ENCODE results near the gene FOXC2. TPM values are rescaled to one million over a fixed set of nuclear protein-coding genes. Genes with fewer than 3 reads are reported as not detected.

Gene FOXC2
- total RNA-seq, 4 donors from 2014 or later = 0.38 TPM; not detected in 3

GRCh38 chr16:86570558-86571529 is 4.2 kb downstream of the FOXC2 start:
- TF ChIP-seq, protein P1, sequence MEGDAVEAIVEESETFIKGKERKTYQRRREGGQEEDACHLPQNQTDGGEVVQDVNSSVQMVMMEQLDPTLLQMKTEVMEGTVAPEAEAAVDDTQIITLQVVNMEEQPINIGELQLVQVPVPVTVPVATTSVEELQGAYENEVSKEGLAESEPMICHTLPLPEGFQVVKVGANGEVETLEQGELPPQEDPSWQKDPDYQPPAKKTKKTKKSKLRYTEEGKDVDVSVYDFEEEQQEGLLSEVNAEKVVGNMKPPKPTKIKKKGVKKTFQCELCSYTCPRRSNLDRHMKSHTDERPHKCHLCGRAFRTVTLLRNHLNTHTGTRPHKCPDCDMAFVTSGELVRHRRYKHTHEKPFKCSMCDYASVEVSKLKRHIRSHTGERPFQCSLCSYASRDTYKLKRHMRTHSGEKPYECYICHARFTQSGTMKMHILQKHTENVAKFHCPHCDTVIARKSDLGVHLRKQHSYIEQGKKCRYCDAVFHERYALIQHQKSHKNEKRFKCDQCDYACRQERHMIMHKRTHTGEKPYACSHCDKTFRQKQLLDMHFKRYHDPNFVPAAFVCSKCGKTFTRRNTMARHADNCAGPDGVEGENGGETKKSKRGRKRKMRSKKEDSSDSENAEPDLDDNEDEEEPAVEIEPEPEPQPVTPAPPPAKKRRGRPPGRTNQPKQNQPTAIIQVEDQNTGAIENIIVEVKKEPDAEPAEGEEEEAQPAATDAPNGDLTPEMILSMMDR (IDR thresholded peaks at IDR 0.05; ENCODE audit: low read depth) = no peak

- TF ChIP-seq, protein P1 (IDR thresholded peaks at IDR 0.05; ENCODE audit: low read depth) = no peak
Observed at GRCh38 chr16:86571530-86571915, 4.9 kb downstream of the FOXC2 start.

- TF ChIP-seq, protein P1 (IDR thresholded peaks at IDR 0.05; ENCODE audit: low read depth) = no peak
Observed at GRCh38 chr16:86572041-86572521, 5.5 kb downstream of the FOXC2 start.

DNA sequence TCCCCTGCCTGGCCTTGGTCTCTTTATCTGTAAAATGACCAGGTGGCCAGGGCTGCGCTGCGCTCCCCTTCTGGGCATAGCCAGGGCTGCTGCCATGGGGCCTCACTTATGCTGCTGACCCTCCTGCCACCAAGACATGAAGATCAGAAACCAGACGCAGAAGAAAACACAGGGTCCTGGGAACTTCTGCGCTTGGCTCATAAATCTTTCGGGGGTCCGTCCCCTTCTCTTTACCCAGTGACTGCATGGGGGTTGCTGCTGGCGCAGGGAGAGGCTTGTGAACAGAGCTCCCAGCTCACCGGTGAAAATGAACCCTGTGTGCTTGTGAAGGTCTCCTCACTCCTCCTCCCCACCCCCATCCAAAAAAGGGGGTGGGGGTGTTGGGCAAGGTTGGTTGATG is 6.0 kb downstream of the FOXC2 start:
- TF ChIP-seq, protein P1 (IDR thresholded peaks at IDR 0.05; ENCODE audit: low read depth) = no peak

DNA sequence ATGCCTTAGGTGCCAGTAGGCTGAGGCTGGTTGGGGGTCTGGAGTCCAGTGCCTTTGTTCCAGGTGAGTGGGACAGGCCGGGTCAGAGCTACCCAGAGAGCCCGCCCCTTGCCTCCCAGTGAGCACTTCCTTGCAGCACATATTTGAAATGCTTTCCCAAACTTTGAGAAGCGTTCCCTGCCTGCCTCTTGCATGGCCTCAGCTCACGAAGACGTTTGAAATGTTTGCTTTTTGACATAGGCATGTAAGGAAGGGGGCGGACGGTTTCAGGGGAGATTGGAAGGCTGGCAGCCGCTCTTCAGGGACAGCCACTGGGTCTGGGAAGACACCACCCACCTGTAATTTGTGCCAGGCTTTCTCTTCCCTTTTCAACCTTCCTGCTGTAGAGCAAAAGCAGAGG is 6.6 kb downstream of the FOXC2 start:
- TF ChIP-seq, protein P1 (IDR thresholded peaks at IDR 0.05; ENCODE audit: low read depth) = no peak

- TF ChIP-seq, protein P1 (IDR thresholded peaks at IDR 0.05; ENCODE audit: low read depth) = no peak
Observed at GRCh38 chr16:86573646-86574508, 7.2 kb downstream of the FOXC2 start.

DNA sequence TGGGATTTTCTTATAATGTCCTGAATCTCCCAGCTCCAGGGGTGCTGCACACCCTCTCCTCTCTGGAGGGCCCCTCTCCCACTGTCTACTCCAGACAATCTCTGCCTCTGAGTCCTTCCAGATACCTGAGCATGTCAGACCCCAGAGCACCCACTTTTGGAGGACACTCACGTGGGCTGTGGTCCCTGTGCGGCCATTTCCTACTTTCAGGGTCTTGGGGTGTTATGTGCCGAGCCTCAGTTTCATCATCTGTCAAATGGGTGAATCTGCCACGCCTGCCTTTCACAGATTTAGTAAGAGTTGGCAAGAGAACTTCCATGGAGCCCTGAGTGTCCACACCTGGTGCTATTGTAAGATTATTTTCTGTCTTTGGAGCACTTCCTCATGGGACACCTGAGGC is 8.0 kb downstream of the FOXC2 start:
- TF ChIP-seq, protein P1 (IDR thresholded peaks at IDR 0.05; ENCODE audit: low read depth) = no peak

Measured in subcutaneous adipose tissue (tissue), 4 donors.